HTERT RPE-1 (cell line): ENCODE results near the gene ITGB1BP1.

Experiments used
- in situ Hi-C: fragments of 300-500 bp; cut with MboI; formaldehyde crosslinking; loops from 4 replicates; pipeline ENCODE4 v1.14.3; 2020; ENCODE audit warnings: low sequenced_read_pairs

The ITGB1BP1 gene

GRCh38 chr2:9354318-9354717 is 69.0 kb downstream of the ITGB1BP1 start:
- in situ Hi-C loops, result no loop called here
